Osteocyte (in vitro differentiated cells): Measurements from ENCODE around the gene ACSS3. TPM values are rescaled to one million over a fixed set of nuclear protein-coding genes. Genes with fewer than 3 reads are reported as not detected.

Experiments used
- DNase-seq: peaks from one replicate; pipeline ENCODE4 v3.0.0; 2021; ENCODE audit warnings: mixed read lengths; ENCODE audit not compliant: unreplicated experiment; ENCODE audit errors: extremely low spot score
- H3K27ac Mint-ChIP-seq: one replicate; pipeline ENCODE4 v1.8.0; 2021; ENCODE audit warnings: mild to moderate bottlenecking, mixed read lengths; ENCODE audit not compliant: unreplicated experiment
- H3K27me3 Mint-ChIP-seq: one replicate; pipeline ENCODE4 v1.8.0; 2021; ENCODE audit warnings: mixed read lengths; ENCODE audit not compliant: unreplicated experiment
- H3K36me3 Mint-ChIP-seq: one replicate; pipeline ENCODE4 v1.8.0; 2021; ENCODE audit warnings: mixed read lengths; ENCODE audit not compliant: unreplicated experiment
- H3K4me1 Mint-ChIP-seq: one replicate; pipeline ENCODE4 v1.8.0; 2021; ENCODE audit warnings: mixed read lengths; ENCODE audit not compliant: unreplicated experiment
- H3K4me3 Mint-ChIP-seq: one replicate; pipeline ENCODE4 v1.8.0; 2021; ENCODE audit warnings: mild to moderate bottlenecking, moderate library complexity, mixed read lengths; ENCODE audit not compliant: unreplicated experiment
- H3K9me3 Mint-ChIP-seq: one replicate; pipeline ENCODE4 v1.8.0; 2021; ENCODE audit warnings: mixed read lengths; ENCODE audit not compliant: unreplicated experiment
- total RNA-seq: library from RNA; stranded (reverse); gene quantifications from 2 replicates; pipeline ENCODE4 v1.2.1, GENCODE V29; 2021
- TF ChIP-seq, protein P1 (sequence below): fragments of 200-600 bp; sonication (generic); IDR thresholded peaks from 2 replicates; pipeline ENCODE4 v1.5.0; 2021; ENCODE audit warnings: antibody characterized with exemption, mild to moderate bottlenecking, moderate library complexity

Gene ACSS3
- total RNA-seq, 1 donor from 2014 or later: 5.6 TPM

- H3K4me3 Mint-ChIP-seq: no peak overlapping the region
- no peaks in the 10 kb centered on the region for H3K36me3 Mint-ChIP-seq
- TF ChIP-seq, protein P1, sequence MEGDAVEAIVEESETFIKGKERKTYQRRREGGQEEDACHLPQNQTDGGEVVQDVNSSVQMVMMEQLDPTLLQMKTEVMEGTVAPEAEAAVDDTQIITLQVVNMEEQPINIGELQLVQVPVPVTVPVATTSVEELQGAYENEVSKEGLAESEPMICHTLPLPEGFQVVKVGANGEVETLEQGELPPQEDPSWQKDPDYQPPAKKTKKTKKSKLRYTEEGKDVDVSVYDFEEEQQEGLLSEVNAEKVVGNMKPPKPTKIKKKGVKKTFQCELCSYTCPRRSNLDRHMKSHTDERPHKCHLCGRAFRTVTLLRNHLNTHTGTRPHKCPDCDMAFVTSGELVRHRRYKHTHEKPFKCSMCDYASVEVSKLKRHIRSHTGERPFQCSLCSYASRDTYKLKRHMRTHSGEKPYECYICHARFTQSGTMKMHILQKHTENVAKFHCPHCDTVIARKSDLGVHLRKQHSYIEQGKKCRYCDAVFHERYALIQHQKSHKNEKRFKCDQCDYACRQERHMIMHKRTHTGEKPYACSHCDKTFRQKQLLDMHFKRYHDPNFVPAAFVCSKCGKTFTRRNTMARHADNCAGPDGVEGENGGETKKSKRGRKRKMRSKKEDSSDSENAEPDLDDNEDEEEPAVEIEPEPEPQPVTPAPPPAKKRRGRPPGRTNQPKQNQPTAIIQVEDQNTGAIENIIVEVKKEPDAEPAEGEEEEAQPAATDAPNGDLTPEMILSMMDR: no peak
- no peak overlapping the region for H3K27ac Mint-ChIP-seq
- H3K9me3 Mint-ChIP-seq: no peaks in the 10 kb centered on the region
- no peaks in the 10 kb centered on the region for H3K27me3 Mint-ChIP-seq
- no peaks in the 10 kb centered on the region for H3K4me1 Mint-ChIP-seq
- no peak for DNase-seq
These were observed 138.9 kb downstream of the ACSS3 start for GRCh38 chr12:81216739-81217138.

- H3K36me3 Mint-ChIP-seq: no peaks in the 10 kb centered on the region
- no peak overlapping the region for H3K4me3 Mint-ChIP-seq
- no peaks in the 10 kb centered on the region for H3K9me3 Mint-ChIP-seq
- no peaks in the 10 kb centered on the region for H3K27me3 Mint-ChIP-seq
- TF ChIP-seq, protein P1: no peak
- no peak overlapping the region for H3K27ac Mint-ChIP-seq
- DNase-seq: no peak
- H3K4me1 Mint-ChIP-seq: no peaks in the 10 kb centered on the region
These were observed 143.8 kb downstream of the ACSS3 start for GRCh38 chr12:81221681-81222080.

DNA sequence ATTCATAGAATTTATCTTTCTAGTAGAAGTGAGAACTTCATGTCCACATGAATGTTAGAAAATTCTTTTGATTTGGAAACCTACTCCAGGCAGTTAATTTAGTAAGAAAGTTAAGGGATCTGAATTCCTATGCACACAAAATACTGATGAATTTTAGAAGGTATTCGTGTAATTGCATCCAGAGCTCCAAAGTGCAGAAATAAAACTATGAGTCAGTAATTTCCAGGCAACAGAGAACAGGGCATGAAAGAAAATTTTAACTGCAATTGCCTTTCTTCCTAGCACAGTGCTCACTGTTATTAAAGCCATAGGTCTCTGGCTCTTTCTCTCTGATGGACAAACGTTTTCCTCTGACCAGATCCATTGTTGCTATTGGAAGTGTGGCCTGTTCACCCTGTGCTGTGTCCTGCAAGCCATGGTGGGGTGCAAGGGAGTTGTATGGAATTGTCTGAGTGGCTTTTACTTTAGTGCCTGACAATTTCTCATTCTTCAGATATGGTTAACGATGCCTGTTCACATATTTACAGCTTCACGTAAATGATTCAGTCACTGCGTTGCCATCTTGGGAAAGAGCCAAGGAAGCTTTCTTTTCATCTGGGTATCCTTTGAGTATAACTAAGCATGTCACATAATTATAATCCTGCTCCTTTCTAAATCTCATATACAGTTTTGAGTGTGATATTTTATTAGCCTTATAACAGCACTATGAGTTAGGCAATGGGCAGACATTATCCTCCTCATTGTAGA lies 145.1 kb downstream of the ACSS3 start:
- TF ChIP-seq, protein P1: no peak
- Mint-ChIP-seq H3K27me3 (no peaks in the 10 kb centered on the region), H3K4me1 (no peaks in the 10 kb centered on the region), H3K9me3 (no peaks in the 10 kb centered on the region), H3K27ac (no peak overlapping the region), H3K4me3 (no peak overlapping the region), H3K36me3 (no peaks in the 10 kb centered on the region)
- DNase-seq: no peak

GRCh38 chr12:81224626-81225025 lies 146.7 kb downstream of the ACSS3 start:
- Mint-ChIP-seq H3K27ac (no peak overlapping the region), H3K4me1 (no peaks in the 10 kb centered on the region), H3K4me3 (no peak overlapping the region), H3K9me3 (no peaks in the 10 kb centered on the region), H3K27me3 (no peaks in the 10 kb centered on the region), H3K36me3 (no peaks in the 10 kb centered on the region)
- DNase-seq: no peak
- TF ChIP-seq, protein P1: no peak

- Mint-ChIP-seq H3K9me3 (no peaks in the 10 kb centered on the region), H3K4me1 (no peaks in the 10 kb centered on the region), H3K27me3 (peaks cover 3% of the 10 kb centered on the region), H3K4me3 (no peak overlapping the region), H3K27ac (no peak overlapping the region), H3K36me3 (no peaks in the 10 kb centered on the region)
- TF ChIP-seq, protein P1: no peak
- no peak for DNase-seq
These were observed 151.9 kb downstream of the ACSS3 start for GRCh38 chr12:81229759-81230158.
